Heart left ventricle (tissue), 16 donors: ENCODE measurements around the gene KCNJ9. TPM values are rescaled to one million over a fixed set of nuclear protein-coding genes. Genes with fewer than 3 reads are reported as not detected.
A peak's percentile ranks its signal among the peaks of the same experiment; 100 is the strongest.

Source experiments
- ATAC-seq, 4 donors: fragments of 200-7000 bp; cut with Tn5 transposase; one replicate each; pipeline ENCODE4 v1.9.1; 2020 to 2022; ENCODE audit warnings: moderate library complexity in 4 of 4, mild to moderate bottlenecking in 3 of 4, moderate number of reproducible peaks in 1 of 4
- DNase-seq, 5 donors: peaks; one replicate each; pipeline ENCODE4 v3.0.0-alpha.2; 2020
- H3K27ac ChIP-seq, 12 donors: fragments of 200-600 bp; sonication (generic) in 4 of 12; one replicate each; pipeline versions ENCODE4 v1.5.0 to v1.8.0; 2016 to 2022; ENCODE audit warnings: mild to moderate bottlenecking in 2 of 12
- H3K27me3 ChIP-seq, 9 donors: fragments of 200-600 bp; sonication (generic) in 2 of 9; one replicate each; pipeline versions ENCODE4 v1.5.1 to v1.8.0; 2016 to 2022; ENCODE audit warnings: mild to moderate bottlenecking in 3 of 9
- H3K36me3 ChIP-seq, 9 donors: fragments of 200-600 bp; sonication (generic) in 2 of 9; one replicate each; pipeline versions ENCODE4 v1.5.0 to v1.8.0; 2018 to 2022; ENCODE audit warnings: mild to moderate bottlenecking in 2 of 9
- H3K4me1 ChIP-seq, 12 donors: fragments of 200-600 bp; sonication (generic) in 4 of 12; one replicate each; pipeline versions ENCODE4 v1.5.0 to v1.8.0; 2016 to 2022; ENCODE audit warnings: mild to moderate bottlenecking in 3 of 12
- H3K4me3 ChIP-seq, 12 donors: fragments of 200-600 bp; sonication (generic) in 4 of 12; one replicate each; pipeline versions ENCODE4 v1.5.0 to v1.8.0; 2017 to 2022; ENCODE audit warnings: mild to moderate bottlenecking in 9 of 12, moderate library complexity in 4 of 12
- H3K9me3 ChIP-seq, 12 donors: fragments of 200-600 bp; sonication (generic) in 4 of 12; one replicate each; pipeline versions ENCODE4 v1.5.0 to v1.8.0; 2016 to 2022; ENCODE audit warnings: mild to moderate bottlenecking in 1 of 12
- POLR2A ChIP-seq, 2 donors: fragments of 450-650 bp; IDR thresholded peaks; one replicate each; pipeline ENCODE4 v1.6.1; 2017; ENCODE audit warnings: antibody characterized with exemption in 2 of 2, mild to moderate bottlenecking in 2 of 2, moderate library complexity in 2 of 2
- WGBS, 4 donors: extraction: QIAGEN DNeasy Blood & Tissue Kit in 2 of 4; methylation state at CpG; one replicate each; pipeline versions ENCODE4 v1.1.5 to v1.1.7; 2013 to 2018; 5-methylcytosine and 5-hydroxymethylcytosine counted together
- intact Hi-C, 10 donors: fragments of 100-400 bp; cut with DNase I; formaldehyde crosslinking; loops; one replicate each; pipeline versions ENCODE4 v1.11.1 to v1.14.2; 2022
- polyA plus RNA-seq, 2 donors: library from polyadenylated mRNA; stranded (reverse); fragments of 200-250 nt; gene quantifications; one replicate each; pipeline ENCODE4 v1.2.3, GENCODE V29; 2013
- total RNA-seq, 9 donors: library from RNA; depleted of rRNA in 2 of 9; stranded (reverse); fragments of >200 nt in 2 of 9; fragmentation: NEBNext Ultra II Directional in 3 of 9; extraction: Animal tissue kit (Norgen Biotek cat#: 25700) in 3 of 9; gene quantifications; one replicate each; pipeline versions ENCODE4 v1.1.0 to v1.2.4, GENCODE V29; 2016 to 2023
- TF ChIP-seq, protein P1 (sequence below), 12 donors: fragments of 200-600 bp; sonication (generic) in 4 of 12; IDR thresholded peaks; one replicate each; pipeline versions ENCODE4 v1.5.0 to v1.8.0; 2018 to 2022; ENCODE audit warnings: antibody characterized with exemption in 12 of 12, mild to moderate bottlenecking in 5 of 12
- donor health status: ischemic (EF 13 %, LVEDD 7.1; RV severe dilation, severe dysfunction).
- donor health status: healthy with polysubstance abuse.
- donor health status: DM: no; HTN: yes; CAD: no.
- donor health status: DM: no; HTN: no; CAD: no.
- donor health status: ischemic (EF 25% LVEDD 6.9; RV normal size, moderate dysfunction).
- donor health status: ischemic (EF 25% LVEDD 5.7; RV mildly dilated, moderate dysfunction).
- donor health status: healthy.
- donor health status: DM: yes; HTN: yes; CAD: no.
- donor health status: ischemic (EF 35%, LVEDD 5.7; RV mildly dilated, moderate dysfunction).
- donor health status: nonischemic (EF 11% LVEDD 7.7; RV severe dilation, severe dysfunction).
- donor health status: DM: yes; HTN: yes; CAD: no.
- donor health status: PGD.
- donor health status: ischemic (EF 29% LVEDD 5.4; RV normal size, mild dysfunction).
- donor health status: nonischemic (EF 23%, LVEDD 6.1; RV moderate dilation, normal function).

The KCNJ9 gene
- total and polyA plus RNA-seq, 11 donors: 0.06 to 0.29 (median 0.08) TPM; not detected in 8

DNA sequence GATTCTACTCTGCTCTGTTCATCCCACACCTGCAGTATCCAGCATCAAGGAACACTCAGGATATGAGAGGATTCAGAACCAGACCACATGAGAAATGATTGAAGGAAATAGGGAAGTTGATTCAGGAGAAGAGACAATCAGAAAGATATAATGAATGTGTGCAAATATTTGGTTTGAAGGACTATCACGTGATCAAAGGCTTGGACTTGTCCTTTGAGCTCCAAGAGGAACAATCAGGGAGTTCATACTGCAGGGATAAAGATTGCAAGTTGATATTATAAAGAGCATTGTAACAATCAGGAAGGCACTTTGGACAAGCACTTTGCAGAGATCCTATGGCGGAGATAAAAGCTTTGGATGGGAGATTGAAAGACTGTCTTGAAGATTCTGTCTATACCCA lies 35.7 kb upstream of the KCNJ9 start:
- no peak for DNase-seq
- Histone ChIP-seq H3K27ac (no peak overlapping the region), H3K4me1 (peaks cover 0 to 14% (median 8%) of the 10 kb centered on the region in 12 donors), H3K9me3 (no peaks in the 10 kb centered on the region), H3K27me3 (peaks cover 0 to 5% (median 0%) of the 10 kb centered on the region in 9 donors), H3K4me3 (no peak overlapping the region), H3K36me3 (no peaks in the 10 kb centered on the region)
- ATAC-seq: no peak
- no peak for TF ChIP-seq POLR2A (IDR thresholded peaks at IDR 0.05)
- TF ChIP-seq, protein P1, sequence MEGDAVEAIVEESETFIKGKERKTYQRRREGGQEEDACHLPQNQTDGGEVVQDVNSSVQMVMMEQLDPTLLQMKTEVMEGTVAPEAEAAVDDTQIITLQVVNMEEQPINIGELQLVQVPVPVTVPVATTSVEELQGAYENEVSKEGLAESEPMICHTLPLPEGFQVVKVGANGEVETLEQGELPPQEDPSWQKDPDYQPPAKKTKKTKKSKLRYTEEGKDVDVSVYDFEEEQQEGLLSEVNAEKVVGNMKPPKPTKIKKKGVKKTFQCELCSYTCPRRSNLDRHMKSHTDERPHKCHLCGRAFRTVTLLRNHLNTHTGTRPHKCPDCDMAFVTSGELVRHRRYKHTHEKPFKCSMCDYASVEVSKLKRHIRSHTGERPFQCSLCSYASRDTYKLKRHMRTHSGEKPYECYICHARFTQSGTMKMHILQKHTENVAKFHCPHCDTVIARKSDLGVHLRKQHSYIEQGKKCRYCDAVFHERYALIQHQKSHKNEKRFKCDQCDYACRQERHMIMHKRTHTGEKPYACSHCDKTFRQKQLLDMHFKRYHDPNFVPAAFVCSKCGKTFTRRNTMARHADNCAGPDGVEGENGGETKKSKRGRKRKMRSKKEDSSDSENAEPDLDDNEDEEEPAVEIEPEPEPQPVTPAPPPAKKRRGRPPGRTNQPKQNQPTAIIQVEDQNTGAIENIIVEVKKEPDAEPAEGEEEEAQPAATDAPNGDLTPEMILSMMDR (IDR thresholded peaks at IDR 0.05): no peak
- intact Hi-C loops: loop anchor here in 4 of 10 donors (2.0 to 5.0 kb wide), 3 partner anchors 37 to 42 kb away; partner anchors contain the start of gene KCNJ9 (in 2 of the 4)
- WGBS, 4 donors: 68 to 80% (median 72%) methylated on average over 2 of the region's 2 CpGs

DNA sequence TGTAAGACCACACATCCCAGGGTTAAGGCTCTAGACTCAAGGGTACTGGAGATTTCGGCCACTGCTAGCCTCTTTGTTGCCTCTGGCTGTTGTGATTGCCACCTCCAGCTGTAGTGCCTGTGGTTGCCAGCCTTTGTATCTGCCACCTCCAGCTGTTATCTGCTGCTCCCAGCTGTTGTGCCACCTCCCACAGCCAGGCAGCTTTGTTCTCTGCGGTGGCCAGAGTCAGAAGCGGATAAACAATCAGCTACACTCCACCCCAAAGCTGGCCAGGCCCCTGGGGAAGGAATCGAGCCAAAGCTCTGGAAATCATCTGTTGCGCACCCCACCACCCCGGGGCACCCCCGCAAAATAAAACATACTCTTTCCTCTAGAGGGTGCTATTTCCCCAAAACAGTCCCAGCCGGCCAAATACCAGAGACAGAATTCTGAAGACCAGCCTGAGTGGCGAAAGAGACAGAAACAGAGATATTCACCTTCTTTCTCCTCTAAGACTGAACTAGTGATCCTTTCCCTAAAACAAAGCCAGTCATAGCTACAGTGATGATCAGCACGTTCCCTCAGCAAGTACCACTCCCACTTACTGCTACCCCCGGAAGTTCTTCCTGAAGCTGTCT lies 34.7 kb upstream of the KCNJ9 start:
- Histone ChIP-seq H3K27me3 (peaks cover 0 to 14% (median 0%) of the 10 kb centered on the region in 9 donors), H3K9me3 (no peaks in the 10 kb centered on the region), H3K4me3 (peak overlapping the region in 4 of 12 donors; percentile 0 to 22 (median 18)), H3K27ac (peak overlapping the region in 1 of 12 donors; percentile 12), H3K36me3 (no peaks in the 10 kb centered on the region), H3K4me1 (peaks cover 0 to 14% (median 8%) of the 10 kb centered on the region in 12 donors)
- ATAC-seq (peak; percentile 78 to 91 (median 82)), DNase-seq (peak; percentile 43 to 67 (median 51))
- intact Hi-C loops: loop anchor here in 4 of 10 donors (2.0 to 5.0 kb wide), 3 partner anchors 36 to 41 kb away; partner anchors contain the start of gene KCNJ9 (in 2 of the 4)
- WGBS, 4 donors: 3 to 6% (median 4%) methylated on average over 11 of the region's 11 CpGs
- TF ChIP-seq, protein P1 (IDR thresholded peaks at IDR 0.05): peak; percentile 42 to 70 (median 58)
- no peak for TF ChIP-seq POLR2A (IDR thresholded peaks at IDR 0.05)

DNA sequence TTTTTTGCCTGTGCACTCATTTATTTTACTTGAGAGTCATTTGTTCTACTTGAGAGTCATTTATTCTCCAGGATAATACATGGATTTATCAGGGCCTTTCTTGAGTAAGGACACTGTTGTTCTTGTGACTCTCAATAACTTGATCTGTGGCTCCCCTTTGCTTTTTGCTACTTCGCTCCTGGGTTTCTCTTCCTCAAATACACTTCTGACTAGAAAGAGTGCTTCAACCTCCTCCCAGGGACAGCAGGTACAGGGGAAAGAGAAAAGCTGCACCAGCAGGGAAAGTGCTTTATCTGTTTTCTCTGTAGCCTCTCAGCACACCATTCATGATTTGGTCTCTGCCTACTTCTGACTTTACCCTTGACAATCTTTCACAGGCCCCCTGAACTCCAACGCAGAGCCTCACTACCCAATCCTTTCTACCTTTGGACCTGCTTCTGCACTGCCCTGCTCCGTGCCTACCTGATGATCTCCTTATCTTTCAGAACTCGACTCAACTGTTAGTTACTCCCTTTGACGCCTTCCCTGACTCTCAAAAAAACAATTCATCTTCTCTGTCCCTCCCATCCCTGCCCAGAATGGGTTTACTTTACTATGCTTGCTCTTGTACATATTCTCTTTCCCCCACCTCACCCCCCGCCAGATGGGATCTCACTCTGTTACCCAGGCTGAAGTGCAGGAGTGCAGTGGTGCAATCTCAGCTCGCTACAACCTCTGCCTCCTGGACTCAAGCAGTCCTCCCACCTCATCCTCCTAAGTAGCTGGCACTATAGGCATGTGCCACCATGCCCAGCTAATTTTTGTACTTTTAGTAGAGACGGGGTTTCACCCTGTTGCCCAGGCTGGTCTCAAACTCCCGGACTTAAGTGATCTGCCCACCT lies 34.0 kb upstream of the KCNJ9 start:
- TF ChIP-seq POLR2A (IDR thresholded peaks at IDR 0.05): no peak
- TF ChIP-seq, protein P1 (IDR thresholded peaks at IDR 0.05): no peak
- H3K27ac ChIP-seq: peak overlapping the region in 1 of 12 donors; percentile 12
- H3K9me3 ChIP-seq: no peaks in the 10 kb centered on the region
- DNase-seq (no peak), ATAC-seq (no peak)
- H3K4me1 ChIP-seq: peaks cover 0 to 14% (median 8%) of the 10 kb centered on the region in 12 donors
- WGBS, 4 donors: 71 to 77% (median 71%) methylated on average over 9 of the region's 9 CpGs
- no peaks in the 10 kb centered on the region for H3K36me3 ChIP-seq
- peak overlapping the region in 4 of 12 donors; percentile 0 to 22 (median 18) for H3K4me3 ChIP-seq
- intact Hi-C loops: loop anchor here in 4 of 10 donors (2.0 to 5.0 kb wide), 3 partner anchors 35 to 40 kb away; partner anchors contain the start of gene KCNJ9 (in 2 of the 4)
- H3K27me3 ChIP-seq: peaks cover 0 to 19% (median 0%) of the 10 kb centered on the region in 9 donors

DNA sequence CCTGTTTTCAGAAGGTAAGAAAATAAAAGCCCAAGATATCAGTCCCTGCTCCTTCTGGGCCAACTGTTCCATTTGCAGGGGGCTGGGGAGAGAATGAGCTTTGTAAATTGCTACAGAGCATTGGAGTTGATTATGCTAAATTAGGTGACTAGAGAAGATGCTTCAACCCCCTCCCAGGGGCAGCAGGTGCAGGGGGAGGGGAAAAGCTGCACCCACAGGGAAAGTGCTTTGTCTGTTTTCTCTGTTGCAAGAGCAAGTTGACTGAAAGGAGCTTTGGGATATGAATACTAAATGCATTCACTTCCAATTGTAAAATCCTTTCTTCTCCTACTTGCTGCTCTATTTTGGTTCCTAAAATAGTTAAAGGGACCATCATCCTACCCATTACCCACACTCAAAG lies 33.0 kb upstream of the KCNJ9 start:
- TF ChIP-seq POLR2A (IDR thresholded peaks at IDR 0.05): no peak
- TF ChIP-seq, protein P1 (IDR thresholded peaks at IDR 0.05): no peak
- H3K4me1 ChIP-seq: peaks cover 0 to 14% (median 8%) of the 10 kb centered on the region in 12 donors
- H3K27me3 ChIP-seq: peaks cover 0 to 25% (median 0%) of the 10 kb centered on the region in 9 donors
- H3K27ac ChIP-seq: no peak overlapping the region
- ATAC-seq (no peak), DNase-seq (no peak)
- H3K36me3 ChIP-seq: no peaks in the 10 kb centered on the region
- H3K9me3 ChIP-seq: no peaks in the 10 kb centered on the region
- no peak overlapping the region for H3K4me3 ChIP-seq
- intact Hi-C loops: loop anchor here in 3 of 10 donors (5.0 kb wide), 2 partner anchors 34 to 39 kb away; partner anchors contain the start of gene KCNJ9 (in 2 of the 3)
